Measurements from ENCODE around the gene PAFAH2. TPM values are rescaled to one million over a fixed set of nuclear protein-coding genes. Genes with fewer than 3 reads are reported as not detected.

PAFAH2 gene
- total and polyA plus RNA-seq, 2 of the 13 experiments (the other 11 are each of a cell fraction or from before 2014, with no cell fraction given) = 6.9 to 9.4 TPM

GRCh38 chr1:26028490-26028980, 30.7 kb upstream of the PAFAH2 start (continued):
- TF ChIP-seq, protein P1, sequence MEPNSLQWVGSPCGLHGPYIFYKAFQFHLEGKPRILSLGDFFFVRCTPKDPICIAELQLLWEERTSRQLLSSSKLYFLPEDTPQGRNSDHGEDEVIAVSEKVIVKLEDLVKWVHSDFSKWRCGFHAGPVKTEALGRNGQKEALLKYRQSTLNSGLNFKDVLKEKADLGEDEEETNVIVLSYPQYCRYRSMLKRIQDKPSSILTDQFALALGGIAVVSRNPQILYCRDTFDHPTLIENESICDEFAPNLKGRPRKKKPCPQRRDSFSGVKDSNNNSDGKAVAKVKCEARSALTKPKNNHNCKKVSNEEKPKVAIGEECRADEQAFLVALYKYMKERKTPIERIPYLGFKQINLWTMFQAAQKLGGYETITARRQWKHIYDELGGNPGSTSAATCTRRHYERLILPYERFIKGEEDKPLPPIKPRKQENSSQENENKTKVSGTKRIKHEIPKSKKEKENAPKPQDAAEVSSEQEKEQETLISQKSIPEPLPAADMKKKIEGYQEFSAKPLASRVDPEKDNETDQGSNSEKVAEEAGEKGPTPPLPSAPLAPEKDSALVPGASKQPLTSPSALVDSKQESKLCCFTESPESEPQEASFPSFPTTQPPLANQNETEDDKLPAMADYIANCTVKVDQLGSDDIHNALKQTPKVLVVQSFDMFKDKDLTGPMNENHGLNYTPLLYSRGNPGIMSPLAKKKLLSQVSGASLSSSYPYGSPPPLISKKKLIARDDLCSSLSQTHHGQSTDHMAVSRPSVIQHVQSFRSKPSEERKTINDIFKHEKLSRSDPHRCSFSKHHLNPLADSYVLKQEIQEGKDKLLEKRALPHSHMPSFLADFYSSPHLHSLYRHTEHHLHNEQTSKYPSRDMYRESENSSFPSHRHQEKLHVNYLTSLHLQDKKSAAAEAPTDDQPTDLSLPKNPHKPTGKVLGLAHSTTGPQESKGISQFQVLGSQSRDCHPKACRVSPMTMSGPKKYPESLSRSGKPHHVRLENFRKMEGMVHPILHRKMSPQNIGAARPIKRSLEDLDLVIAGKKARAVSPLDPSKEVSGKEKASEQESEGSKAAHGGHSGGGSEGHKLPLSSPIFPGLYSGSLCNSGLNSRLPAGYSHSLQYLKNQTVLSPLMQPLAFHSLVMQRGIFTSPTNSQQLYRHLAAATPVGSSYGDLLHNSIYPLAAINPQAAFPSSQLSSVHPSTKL (CRISPR knock-in tag; IDR thresholded peaks at IDR 0.05) = peak; percentile 62
- TF ChIP-seq ZNF12 (CRISPR knock-in tag; IDR thresholded peaks at IDR 0.05) (peak; percentile 95), SOX6 (IDR thresholded peaks at IDR 0.05) (no peak), SOX6 (CRISPR knock-in tag; IDR thresholded peaks at IDR 0.05) (no peak; the same call in 1 of the 2 replicates), ZNF407 (CRISPR knock-in tag; IDR thresholded peaks at IDR 0.05; ENCODE audit: not compliant biosample characterization) (no peak), ZNF296 (CRISPR knock-in tag; conservative IDR thresholded peaks at IDR 0.05) (no peak), RORA (CRISPR knock-in tag; IDR thresholded peaks at IDR 0.05) (no peak), HDAC2 (CRISPR knock-in tag; IDR thresholded peaks at IDR 0.05) (peak; percentile 70), TBL1XR1 (IDR thresholded peaks at IDR 0.05; ENCODE audit: borderline replicate concordance, low read length, partially characterized antibody) (no peak), BORCS8-MEF2B (CRISPR knock-in tag; IDR thresholded peaks at IDR 0.05) (no peak), SRSF1 (optimal IDR thresholded peaks at IDR 0.05; ENCODE audit: low read depth, low read length) (peak; percentile 81), GZF1 (CRISPR knock-in tag; IDR thresholded peaks at IDR 0.05) (no peak), NKX3-1 (CRISPR knock-in tag; IDR thresholded peaks at IDR 0.05) (no peak), RXRB (CRISPR knock-in tag; IDR thresholded peaks at IDR 0.05; ENCODE audit: borderline replicate concordance) (no peak)
